HepG2 (cell line): Measurements from ENCODE around the gene ABHD1. TPM values are rescaled to one million over a fixed set of nuclear protein-coding genes. Genes with fewer than 3 reads are reported as not detected.

Experiments used
- BORCS8-MEF2B ChIP-seq: sonication (generic); formaldehyde crosslinking; IDR thresholded peaks from 2 replicates; pipeline ENCODE4 v1.8.0; 2022; ENCODE audit warnings: mild to moderate bottlenecking, missing genetic modification reagents
- FOXM1 ChIP-seq: sonication (generic); formaldehyde crosslinking; IDR thresholded peaks from 2 replicates; pipeline ENCODE4 v1.5.0; 2020; ENCODE audit warnings: missing genetic modification reagents
- FOXP1 ChIP-seq, 2 experiments: fragments of 450-650 bp in 1 of 2; IDR thresholded peaks; 2 replicates each; pipeline ENCODE4 v1.6.1; 2017 to 2018; ENCODE audit warnings: antibody characterized with exemption in 1 of 2
- HMG20A ChIP-seq: IDR thresholded peaks from 2 replicates; pipeline ENCODE4 v1.6.1; 2016; ENCODE audit warnings: borderline replicate concordance
- HOXD1 ChIP-seq: sonication (generic); formaldehyde crosslinking; IDR thresholded peaks from 2 replicates; pipeline ENCODE4 v1.5.0; 2020; ENCODE audit warnings: missing genetic modification reagents
- KAT8 ChIP-seq: IDR thresholded peaks from 2 replicates; pipeline ENCODE4 v1.6.1; 2016; ENCODE audit warnings: missing genetic modification reagents, missing compliant biosample characterization
- MAF1 ChIP-seq: sonication (generic); formaldehyde crosslinking; IDR thresholded peaks from 2 replicates; pipeline ENCODE4 v1.5.0; 2020; ENCODE audit warnings: missing genetic modification reagents, borderline replicate concordance
- MIER2 ChIP-seq: IDR thresholded peaks from 2 replicates; pipeline ENCODE4 v1.6.1; 2016; ENCODE audit warnings: missing biosample characterization, missing genetic modification reagents
- MIER3 ChIP-seq: IDR thresholded peaks from 2 replicates; pipeline ENCODE4 v1.6.1; 2016; ENCODE audit warnings: missing compliant biosample characterization, borderline replicate concordance
- POLR2A ChIP-seq, 2 experiments: IDR thresholded peaks; 2 replicates each; pipeline ENCODE4 v1.6.1; 2011; ENCODE audit warnings: low read depth in 2 of 2, low read length in 2 of 2, mild to moderate bottlenecking in 1 of 2, moderate library complexity in 1 of 2; ENCODE audit not compliant: insufficient read depth in 1 of 2
- PRPF4 ChIP-seq: fragments of 200-400 bp; formaldehyde crosslinking; IDR thresholded peaks from 2 replicates; pipeline ENCODE4 v1.6.1; 2016; ENCODE audit warnings: low read length, low read depth; ENCODE audit not compliant: poor library complexity, severe bottlenecking
- RELA ChIP-seq: sonication (generic); formaldehyde crosslinking; IDR thresholded peaks from 2 replicates; pipeline ENCODE4 v1.4.0; 2020; ENCODE audit warnings: missing genetic modification reagents
- SOX13 ChIP-seq, 3 experiments: fragments of 450-650 bp in 1 of 3; sonication (generic) in 1 of 3; formaldehyde crosslinking in 1 of 3; IDR thresholded peaks in 2 of 3; conservative IDR thresholded peaks in 1 of 3; 2 replicates each; pipeline versions ENCODE4 v1.5.0 to v1.6.1; 2016 to 2020; ENCODE audit warnings: antibody characterized with exemption in 1 of 3, mild to moderate bottlenecking in 1 of 3, missing compliant biosample characterization in 1 of 3, missing genetic modification reagents in 1 of 3, moderate library complexity in 1 of 3
- TCF12 ChIP-seq, 2 experiments: fragments of 450-650 bp in 1 of 2; sonication (generic) in 1 of 2; formaldehyde crosslinking in 1 of 2; IDR thresholded peaks; 2 replicates each; pipeline versions ENCODE4 v1.6.1 to v1.8.0; 2017 to 2022; ENCODE audit warnings: antibody characterized with exemption in 1 of 2, mild to moderate bottlenecking in 1 of 2, missing genetic modification reagents in 1 of 2, moderate library complexity in 1 of 2
- U2AF1 ChIP-seq: fragments of 200-400 bp; formaldehyde crosslinking; optimal IDR thresholded peaks from 2 replicates; pipeline ENCODE3; 2017; ENCODE audit warnings: mild to moderate bottlenecking, low read depth, low read length
- WIZ ChIP-seq: sonication (generic); formaldehyde crosslinking; IDR thresholded peaks from 2 replicates; pipeline ENCODE4 v1.5.1; 2020; ENCODE audit warnings: mild to moderate bottlenecking, missing genetic modification reagents
- ZBTB38 ChIP-seq: sonication (generic); formaldehyde crosslinking; IDR thresholded peaks from 2 replicates; pipeline ENCODE4 v1.5.1; 2020; ENCODE audit warnings: mild to moderate bottlenecking, missing genetic modification reagents
- ZBTB7B ChIP-seq: sonication (generic); formaldehyde crosslinking; IDR thresholded peaks from 2 replicates; pipeline ENCODE4 v1.4.0; 2020; ENCODE audit warnings: missing genetic modification reagents
- ZC3H4 ChIP-seq: sonication (generic); formaldehyde crosslinking; IDR thresholded peaks from 2 replicates; pipeline ENCODE4 v1.4.0; 2020; ENCODE audit warnings: missing genetic modification reagents, borderline replicate concordance
- ZNF382 ChIP-seq: sonication (generic); formaldehyde crosslinking; IDR thresholded peaks from 2 replicates; pipeline ENCODE4 v1.5.0; 2020; ENCODE audit warnings: missing genetic modification reagents, mild to moderate bottlenecking, borderline replicate concordance
- ZNF468 ChIP-seq: sonication (generic); formaldehyde crosslinking; IDR thresholded peaks from 2 replicates; pipeline ENCODE4 v1.8.0; 2022; ENCODE audit warnings: mild to moderate bottlenecking, moderate library complexity, missing genetic modification reagents
- ZNF557 ChIP-seq: sonication (generic); formaldehyde crosslinking; IDR thresholded peaks from 2 replicates; pipeline ENCODE4 v1.4.0; 2020; ENCODE audit warnings: missing genetic modification reagents
- ZNF605 ChIP-seq: sonication (generic); formaldehyde crosslinking; IDR thresholded peaks from 2 replicates; pipeline ENCODE4 v1.8.0; 2022; ENCODE audit warnings: mild to moderate bottlenecking, missing genetic modification reagents
- ZNF720 ChIP-seq: sonication (generic); formaldehyde crosslinking; IDR thresholded peaks from 2 replicates; pipeline ENCODE4 v1.4.0; 2020; ENCODE audit warnings: missing genetic modification reagents
- ZNF850 ChIP-seq: sonication (generic); formaldehyde crosslinking; conservative IDR thresholded peaks from 2 replicates; pipeline ENCODE4 v1.9.0; 2021; ENCODE audit warnings: mild to moderate bottlenecking, missing genetic modification reagents
- polyA plus RNA-seq, 8 experiments: library from polyadenylated mRNA; depleted of rRNA in 3 of 8; stranded (reverse) in 7 of 8; unstranded in 1 of 8; fragments of >200 nt; fragmentation: Illumina TruSeq in 4 of 8; extraction: Trizol in 4 of 8; gene quantifications; 2 replicates each; pipeline versions ENCODE4 v1.2.1 to v1.2.3, GENCODE V29; 2011 to 2016; ENCODE audit warnings: low read depth in 4 of 8, missing spikeins in 1 of 8, mixed read lengths in 1 of 8; ENCODE audit not compliant: insufficient read depth in 1 of 8
- total RNA-seq, 5 experiments: library from RNA; depleted of rRNA; stranded (reverse); fragments of >200 nt; fragmentation: Illumina TruSeq; extraction: Trizol; gene quantifications; 2 replicates each; pipeline ENCODE4 v1.2.3, GENCODE V29; 2016; ENCODE audit warnings: low read depth in 1 of 5
- TF ChIP-seq, protein P1 (sequence below): conservative IDR thresholded peaks from 2 replicates; pipeline ENCODE4 v1.6.1; 2018; ENCODE audit warnings: missing genetic modification reagents
- TF ChIP-seq, protein P2 (sequence below): sonication (generic); formaldehyde crosslinking; IDR thresholded peaks from 2 replicates; pipeline ENCODE4 v1.4.0; 2020; ENCODE audit warnings: missing genetic modification reagents
- TF ChIP-seq, protein P3 (sequence below): sonication (generic); formaldehyde crosslinking; IDR thresholded peaks from 2 replicates; pipeline ENCODE4 v1.8.0; 2022; ENCODE audit warnings: mild to moderate bottlenecking, missing genetic modification reagents

Gene ABHD1
- total and polyA plus RNA-seq, 2 of the 13 experiments (the other 11 are each of a cell fraction or from before 2014, with no cell fraction given) = 0.04 to 0.81 TPM

DNA sequence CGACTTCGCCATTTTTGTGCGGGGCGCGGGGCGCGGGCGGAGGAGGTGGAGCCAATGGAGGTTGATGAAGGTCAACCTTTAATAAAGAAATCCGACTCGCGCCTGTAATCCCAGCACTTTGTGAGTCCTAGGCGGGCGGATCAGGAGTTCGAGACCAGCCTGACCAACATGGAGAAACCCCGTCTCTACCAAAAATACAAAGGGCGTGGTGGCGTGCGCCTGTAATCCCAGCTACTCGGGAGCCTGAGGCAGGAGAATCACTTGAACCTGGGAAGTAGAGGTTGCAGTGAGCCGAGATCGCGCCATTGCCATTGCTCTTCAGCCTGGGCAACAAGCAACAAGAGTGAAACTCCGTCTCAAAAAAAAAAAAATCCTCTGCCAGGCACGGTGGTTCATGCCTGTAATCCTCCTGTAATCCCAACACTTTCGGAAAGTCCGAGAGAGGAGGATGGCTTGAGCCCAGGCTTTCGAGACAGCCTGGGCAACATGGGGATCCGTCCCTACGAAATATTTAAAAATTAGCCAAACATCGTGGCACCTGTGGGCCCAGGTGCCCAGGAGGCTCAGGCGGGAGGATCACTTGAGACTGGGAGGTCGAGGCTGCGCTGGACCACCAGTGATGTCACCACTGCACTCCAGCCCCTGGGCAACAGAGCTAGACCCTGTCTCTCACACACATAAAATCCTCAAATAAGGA, 11.3 kb downstream of the ABHD1 start (continued):
- TF ChIP-seq, protein P1, sequence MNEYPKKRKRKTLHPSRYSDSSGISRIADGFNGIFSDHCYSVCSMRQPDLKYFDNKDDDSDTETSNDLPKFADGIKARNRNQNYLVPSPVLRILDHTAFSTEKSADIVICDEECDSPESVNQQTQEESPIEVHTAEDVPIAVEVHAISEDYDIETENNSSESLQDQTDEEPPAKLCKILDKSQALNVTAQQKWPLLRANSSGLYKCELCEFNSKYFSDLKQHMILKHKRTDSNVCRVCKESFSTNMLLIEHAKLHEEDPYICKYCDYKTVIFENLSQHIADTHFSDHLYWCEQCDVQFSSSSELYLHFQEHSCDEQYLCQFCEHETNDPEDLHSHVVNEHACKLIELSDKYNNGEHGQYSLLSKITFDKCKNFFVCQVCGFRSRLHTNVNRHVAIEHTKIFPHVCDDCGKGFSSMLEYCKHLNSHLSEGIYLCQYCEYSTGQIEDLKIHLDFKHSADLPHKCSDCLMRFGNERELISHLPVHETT (CRISPR knock-in tag) = peak; percentile 70; the same call in 1 of the 2 replicates
- TF ChIP-seq ZNF382 (CRISPR knock-in tag) (no peak), KAT8 (0 out of 2 replicates have a peak, but pooled peaks have one; percentile 78), FOXP1 (IDR thresholded peaks at IDR 0.05) (no peak), FOXP1 (CRISPR knock-in tag; IDR thresholded peaks at IDR 0.05) (no peak), ZBTB7B (CRISPR knock-in tag) (no peak), HOXD1 (CRISPR knock-in tag) (no peak), ZNF850 (no peak), MAF1 (CRISPR knock-in tag) (no peak), ZC3H4 (no peak), TCF12 (IDR thresholded peaks at IDR 0.05) (no peak), TCF12 (CRISPR knock-in tag; IDR thresholded peaks at IDR 0.05) (no peak), MIER2 (no peak), SOX13 (IDR thresholded peaks at IDR 0.05) (no peak), SOX13 (CRISPR knock-in tag; conservative IDR thresholded peaks at IDR 0.05 in 1 of 2, IDR thresholded peaks at IDR 0.05 in 1 of 2) (0 out of 4 replicates have a peak, but pooled peaks of 1 of the 2 experiments have one; percentile 2), ZNF605 (0 out of 2 replicates have a peak, but pooled peaks have one; percentile 70), PRPF4 (no peak), HMG20A (CRISPR knock-in tag) (no peak), BORCS8-MEF2B (CRISPR knock-in tag) (no peak), WIZ (no peak), POLR2A (IDR thresholded peaks at IDR 0.05; ENCODE audit: insufficient read depth in 1 of 2, low read depth in 2 of 2, low read length in 2 of 2) (no peak; a peak in 1 of 4 replicates), ZNF720 (CRISPR knock-in tag) (no peak), FOXM1 (CRISPR knock-in tag) (no peak), ZNF468 (CRISPR knock-in tag) (no peak), ZNF557 (no peak), MIER3 (CRISPR knock-in tag) (0 out of 2 replicates have a peak, but pooled peaks have one; percentile 29), ZBTB38 (CRISPR knock-in tag) (peak; percentile 69; the same call in 1 of the 2 replicates), U2AF1 (no peak), RELA (CRISPR knock-in tag) (no peak)
- TF ChIP-seq, protein P2, sequence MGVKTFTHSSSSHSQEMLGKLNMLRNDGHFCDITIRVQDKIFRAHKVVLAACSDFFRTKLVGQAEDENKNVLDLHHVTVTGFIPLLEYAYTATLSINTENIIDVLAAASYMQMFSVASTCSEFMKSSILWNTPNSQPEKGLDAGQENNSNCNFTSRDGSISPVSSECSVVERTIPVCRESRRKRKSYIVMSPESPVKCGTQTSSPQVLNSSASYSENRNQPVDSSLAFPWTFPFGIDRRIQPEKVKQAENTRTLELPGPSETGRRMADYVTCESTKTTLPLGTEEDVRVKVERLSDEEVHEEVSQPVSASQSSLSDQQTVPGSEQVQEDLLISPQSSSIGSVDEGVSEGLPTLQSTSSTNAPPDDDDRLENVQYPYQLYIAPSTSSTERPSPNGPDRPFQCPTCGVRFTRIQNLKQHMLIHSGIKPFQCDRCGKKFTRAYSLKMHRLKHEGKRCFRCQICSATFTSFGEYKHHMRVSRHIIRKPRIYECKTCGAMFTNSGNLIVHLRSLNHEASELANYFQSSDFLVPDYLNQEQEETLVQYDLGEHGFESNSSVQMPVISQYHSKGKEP (CRISPR knock-in tag) = no peak
- TF ChIP-seq, protein P3, sequence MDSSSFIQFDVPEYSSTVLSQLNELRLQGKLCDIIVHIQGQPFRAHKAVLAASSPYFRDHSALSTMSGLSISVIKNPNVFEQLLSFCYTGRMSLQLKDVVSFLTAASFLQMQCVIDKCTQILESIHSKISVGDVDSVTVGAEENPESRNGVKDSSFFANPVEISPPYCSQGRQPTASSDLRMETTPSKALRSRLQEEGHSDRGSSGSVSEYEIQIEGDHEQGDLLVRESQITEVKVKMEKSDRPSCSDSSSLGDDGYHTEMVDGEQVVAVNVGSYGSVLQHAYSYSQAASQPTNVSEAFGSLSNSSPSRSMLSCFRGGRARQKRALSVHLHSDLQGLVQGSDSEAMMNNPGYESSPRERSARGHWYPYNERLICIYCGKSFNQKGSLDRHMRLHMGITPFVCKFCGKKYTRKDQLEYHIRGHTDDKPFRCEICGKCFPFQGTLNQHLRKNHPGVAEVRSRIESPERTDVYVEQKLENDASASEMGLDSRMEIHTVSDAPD (CRISPR knock-in tag) = peak; percentile 44; the same call in 1 of the 2 replicates
